ENCODE measurements around the gene MYD88. TPM values are rescaled to one million over a fixed set of nuclear protein-coding genes. Genes with fewer than 3 reads are reported as not detected.

Gene MYD88
- total and polyA plus RNA-seq, 4 donors = 17.7 to 33.6 (median 21.3) TPM

DNA sequence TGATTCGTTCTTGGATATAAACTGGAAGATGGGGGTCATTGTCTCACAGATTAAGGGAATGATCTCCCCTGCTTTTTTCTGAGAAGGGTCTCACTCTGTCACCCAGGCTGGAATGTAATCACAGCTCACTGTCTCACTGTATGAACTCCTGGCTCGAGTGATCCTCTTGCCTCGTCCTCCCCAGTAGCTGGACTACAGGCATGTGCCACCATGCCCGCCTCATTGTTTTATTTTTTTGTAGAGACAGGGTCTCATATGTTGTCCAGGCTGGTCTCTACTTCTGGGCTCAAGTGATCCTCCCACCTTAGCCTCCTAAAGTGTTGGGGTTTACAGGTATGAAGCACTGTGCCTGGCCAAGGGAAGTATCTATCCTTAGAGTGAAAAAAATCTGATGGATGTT, 32.3 kb downstream of the MYD88 start:
- H3K27ac ChIP-seq (ENCODE audit: low read depth in 1 of 2, low read length in 2 of 2) = no peak overlapping the region
- H3K4me3 ChIP-seq (ENCODE audit: low read length in 2 of 2) = no peak overlapping the region
- H3K9me3 ChIP-seq (ENCODE audit: control insufficient read depth, low read length) = no peaks in the 10 kb centered on the region
- no peaks in the 10 kb centered on the region for H3K36me3 ChIP-seq (ENCODE audit: control insufficient read depth in 1 of 2, insufficient read depth in 2 of 2, low read length in 1 of 2)
- no peak for ATAC-seq (ENCODE audit: low FRiP score)
- WGBS, 2 donors = 84 to 85% methylated on average over 4 of the region's 4 CpGs
- intact Hi-C loops (cut with DNase I) = no loop called here
- DNase-seq = no peak
- no peaks in the 10 kb centered on the region for H3K27me3 ChIP-seq (ENCODE audit: control insufficient read depth in 1 of 2, insufficient read depth in 2 of 2, low read length in 1 of 2)
- H3K4me1 ChIP-seq (ENCODE audit: control insufficient read depth in 1 of 2, insufficient read depth in 2 of 2, low read length in 2 of 2) = peaks cover 6 to 7% of the 10 kb centered on the region in 2 donors

- Histone ChIP-seq H3K9me3 (ENCODE audit: control insufficient read depth, low read length) (no peaks in the 10 kb centered on the region), H3K27ac (ENCODE audit: low read depth in 1 of 2, low read length in 2 of 2) (no peak overlapping the region), H3K4me3 (ENCODE audit: low read length in 2 of 2) (no peak overlapping the region), H3K4me1 (ENCODE audit: control insufficient read depth in 1 of 2, insufficient read depth in 2 of 2, low read length in 2 of 2) (peaks cover 6 to 7% of the 10 kb centered on the region in 2 donors), H3K27me3 (ENCODE audit: control insufficient read depth in 1 of 2, insufficient read depth in 2 of 2, low read length in 1 of 2) (no peaks in the 10 kb centered on the region), H3K36me3 (ENCODE audit: control insufficient read depth in 1 of 2, insufficient read depth in 2 of 2, low read length in 1 of 2) (no peaks in the 10 kb centered on the region)
- intact Hi-C loops (cut with DNase I) = no loop called here
- no peak for ATAC-seq (ENCODE audit: low FRiP score)
- 86 to 89% methylated on average over 2 of the region's 2 CpGs for WGBS, 2 donors
- no peak for DNase-seq
These were observed 33.2 kb downstream of the MYD88 start for GRCh38 chr3:38171622-38172021.

DNA sequence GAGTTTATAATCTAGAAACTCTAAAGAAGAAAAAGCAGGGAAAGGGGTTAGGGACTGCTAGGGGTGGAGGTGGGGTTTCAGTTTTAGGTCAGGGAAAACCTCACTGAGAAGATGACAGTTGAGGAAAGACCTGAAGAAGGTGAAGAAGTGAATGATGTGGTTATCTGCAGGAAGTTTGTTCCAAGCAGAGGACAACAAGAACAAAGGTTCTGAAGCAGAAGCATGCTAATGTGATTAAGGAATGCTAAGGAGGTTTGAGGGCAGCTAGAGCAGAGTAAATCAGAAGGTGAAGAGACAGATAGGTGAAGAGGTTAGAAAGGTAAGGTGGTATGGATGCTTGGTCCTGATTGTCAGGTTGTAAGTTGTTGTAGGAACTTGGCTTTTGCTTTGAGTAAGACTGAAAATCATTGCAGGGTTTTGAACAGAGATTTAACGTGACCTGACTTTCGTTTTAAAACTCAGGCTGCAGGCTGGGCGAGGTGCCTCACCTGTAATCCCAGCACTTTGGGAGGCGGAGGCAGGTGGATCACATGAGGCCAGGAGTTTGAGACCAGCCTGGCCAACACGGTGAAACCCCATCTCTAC, 35.5 kb downstream of the MYD88 start:
- Histone ChIP-seq H3K27ac (ENCODE audit: low read depth in 1 of 2, low read length in 2 of 2) (no peak overlapping the region), H3K36me3 (ENCODE audit: control insufficient read depth in 1 of 2, insufficient read depth in 2 of 2, low read length in 1 of 2) (peaks cover 0 to 2% of the 10 kb centered on the region in 2 donors), H3K27me3 (ENCODE audit: control insufficient read depth in 1 of 2, insufficient read depth in 2 of 2, low read length in 1 of 2) (no peaks in the 10 kb centered on the region), H3K4me1 (ENCODE audit: control insufficient read depth in 1 of 2, insufficient read depth in 2 of 2, low read length in 2 of 2) (peaks cover 4% of the 10 kb centered on the region in 2 donors), H3K4me3 (ENCODE audit: low read length in 2 of 2) (no peak overlapping the region), H3K9me3 (ENCODE audit: control insufficient read depth, low read length) (no peaks in the 10 kb centered on the region)
- WGBS, 2 donors = 91 to 93% methylated on average over 5 of the region's 5 CpGs
- DNase-seq (no peak), ATAC-seq (ENCODE audit: low FRiP score) (no peak)
- intact Hi-C loops (cut with DNase I) = no loop called here

DNA sequence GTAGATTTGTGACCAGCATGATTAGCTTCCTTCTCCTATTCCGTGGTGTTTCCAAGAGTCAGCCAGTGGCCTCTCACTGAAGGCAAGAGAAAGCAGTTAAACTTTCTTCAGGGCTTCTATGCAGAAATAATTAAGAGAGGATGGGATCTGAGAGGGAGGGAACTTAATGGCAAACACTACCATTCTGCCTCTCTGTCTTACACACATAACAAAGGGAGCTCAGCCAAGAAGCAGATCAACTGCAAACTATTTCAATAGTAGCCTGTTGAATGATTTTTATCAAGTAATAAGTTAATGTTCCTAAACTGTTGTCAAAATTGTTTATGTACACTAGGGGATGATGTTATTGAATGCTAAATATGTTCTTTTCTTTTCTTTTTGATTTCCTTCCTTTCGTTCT, 38.7 kb downstream of the MYD88 start:
- no peak for ATAC-seq (ENCODE audit: low FRiP score)
- H3K4me1 ChIP-seq (ENCODE audit: control insufficient read depth in 1 of 2, insufficient read depth in 2 of 2, low read length in 2 of 2) = peaks cover 0 to 4% of the 10 kb centered on the region in 2 donors
- no peak for DNase-seq
- no peak overlapping the region for H3K4me3 ChIP-seq (ENCODE audit: low read length in 2 of 2)
- 17 to 23% methylated on average over 2 of the region's 2 CpGs for WGBS, 2 donors
- peaks cover 0 to 2% of the 10 kb centered on the region in 2 donors for H3K36me3 ChIP-seq (ENCODE audit: control insufficient read depth in 1 of 2, insufficient read depth in 2 of 2, low read length in 1 of 2)
- intact Hi-C loops (cut with DNase I) = no loop called here
- no peak overlapping the region for H3K27ac ChIP-seq (ENCODE audit: low read depth in 1 of 2, low read length in 2 of 2)
- no peaks in the 10 kb centered on the region for H3K9me3 ChIP-seq (ENCODE audit: control insufficient read depth, low read length)
- H3K27me3 ChIP-seq (ENCODE audit: control insufficient read depth in 1 of 2, insufficient read depth in 2 of 2, low read length in 1 of 2) = no peaks in the 10 kb centered on the region

- 99 to 100% methylated on average over 1 of the region's 1 CpG for WGBS, 2 donors
- Histone ChIP-seq H3K4me1 (ENCODE audit: control insufficient read depth in 1 of 2, insufficient read depth in 2 of 2, low read length in 2 of 2) (peaks cover 0 to 3% of the 10 kb centered on the region in 2 donors), H3K4me3 (ENCODE audit: low read length in 2 of 2) (no peak overlapping the region), H3K27me3 (ENCODE audit: control insufficient read depth in 1 of 2, insufficient read depth in 2 of 2, low read length in 1 of 2) (no peaks in the 10 kb centered on the region), H3K27ac (ENCODE audit: low read depth in 1 of 2, low read length in 2 of 2) (no peak overlapping the region), H3K36me3 (ENCODE audit: control insufficient read depth in 1 of 2, insufficient read depth in 2 of 2, low read length in 1 of 2) (no peaks in the 10 kb centered on the region), H3K9me3 (ENCODE audit: control insufficient read depth, low read length) (no peaks in the 10 kb centered on the region)
- DNase-seq = no peak
- no peak for ATAC-seq (ENCODE audit: low FRiP score)
- intact Hi-C loops (cut with DNase I) = no loop called here
These were observed 48.3 kb downstream of the MYD88 start for GRCh38 chr3:38186781-38187180.

- H3K36me3 ChIP-seq (ENCODE audit: control insufficient read depth in 1 of 2, insufficient read depth in 2 of 2, low read length in 1 of 2) = no peaks in the 10 kb centered on the region
- H3K4me3 ChIP-seq (ENCODE audit: low read length in 2 of 2) = no peak overlapping the region
- H3K9me3 ChIP-seq (ENCODE audit: control insufficient read depth, low read length) = no peaks in the 10 kb centered on the region
- no peaks in the 10 kb centered on the region for H3K27me3 ChIP-seq (ENCODE audit: control insufficient read depth in 1 of 2, insufficient read depth in 2 of 2, low read length in 1 of 2)
- H3K27ac ChIP-seq (ENCODE audit: low read depth in 1 of 2, low read length in 2 of 2) = no peak overlapping the region
- DNase-seq (no peak), ATAC-seq (ENCODE audit: low FRiP score) (no peak)
- H3K4me1 ChIP-seq (ENCODE audit: control insufficient read depth in 1 of 2, insufficient read depth in 2 of 2, low read length in 2 of 2) = peaks cover 0 to 3% of the 10 kb centered on the region in 2 donors
- intact Hi-C loops (cut with DNase I) = no loop called here
These were observed 52.0 kb downstream of the MYD88 start for GRCh38 chr3:38190481-38190881.

Other genes with a start within 250 kb of the MYD88 start
- 10 to 100 TPM in 1 of 2 donors, 1 to 10 TPM in 1; 3.9 to 10.9 TPM for gene VILL, start 147.9 kb upstream of the MYD88 start, total RNA-seq
- gene VILL, start 147.9 kb upstream of the MYD88 start, polyA plus RNA-seq = 10 to 100 TPM; 15.4 to 37.1 TPM
- 10 to 100 TPM; 37.1 to 53.8 TPM for gene PLCD1, start 109.0 kb upstream of the MYD88 start, total RNA-seq
- gene PLCD1, start 109.0 kb upstream of the MYD88 start, polyA plus RNA-seq = 10 to 100 TPM; 30.8 to 59.7 TPM
- gene DLEC1, start 99.5 kb upstream of the MYD88 start, total RNA-seq = under 1 TPM; 0.26 to 0.69 TPM
- under 1 TPM; 0.25 to 0.59 TPM for gene DLEC1, start 99.5 kb upstream of the MYD88 start, polyA plus RNA-seq
- gene ACAA1, start 1.5 kb upstream of the MYD88 start, total RNA-seq = 10 to 100 TPM; 39.3 to 54.8 TPM
- gene ACAA1, start 1.5 kb upstream of the MYD88 start, polyA plus RNA-seq = 10 to 100 TPM; 58.4 to 69.2 TPM
- 10 to 100 TPM; 38.9 to 42.0 TPM for gene OXSR1, start 26.9 kb downstream of the MYD88 start, total RNA-seq
- 10 to 100 TPM in 1 of 2 donors, 1 to 10 TPM in 1; 7.9 to 13.9 TPM for gene OXSR1, start 26.9 kb downstream of the MYD88 start, polyA plus RNA-seq
- 1 to 10 TPM; 1.1 to 1.3 TPM for gene SLC22A13, start 127.2 kb downstream of the MYD88 start, total RNA-seq
- not detected for gene SLC22A13, start 127.2 kb downstream of the MYD88 start, polyA plus RNA-seq
- gene SLC22A14, start 143.6 kb downstream of the MYD88 start, total RNA-seq = under 1 TPM; 0.42 to 0.49 TPM
- gene SLC22A14, start 143.6 kb downstream of the MYD88 start, polyA plus RNA-seq = under 1 TPM in 1 of 2 donors, not detected in 1; 0.18 TPM
- 1 to 10 TPM; 2.2 to 6.2 TPM for gene XYLB, start 208.1 kb downstream of the MYD88 start, total RNA-seq
- gene XYLB, start 208.1 kb downstream of the MYD88 start, polyA plus RNA-seq = 1 to 10 TPM in 1 of 2 donors, under 1 TPM in 1; 0.15 to 1.0 TPM

Measured in aorta (tissue), 5 donors.